Right kidney (tissue), 9 donors: ENCODE data around the gene CD151.
A peak's percentile ranks its signal among the peaks of the same experiment; 100 is the strongest.

Experiments
- DNase-seq: peaks from one replicate; pipeline ENCODE4 v3.0.0-alpha.2; 2016
- long read RNA-seq, 8 donors: transcript quantifications; one replicate each; lab custom pipeline, GENCODE V29; 2026

The CD151 gene
- long read RNA-seq, donor 1, transcript CD151-201 (9 exons, 1,545 nt): minor isoform, 12 of 757 reads
- long read RNA-seq, donor 1, transcript CD151-202 (9 exons, 1,658 nt): major isoform, 74 of 757 reads
- long read RNA-seq, donor 1, transcript CD151-203 (8 exons, 1,486 nt): minor isoform, 72 of 757 reads
- long read RNA-seq, donor 1, partial matches to known transcripts: 577 of 757 reads
- long read RNA-seq, donor 1, other reads (novel, unspliced or antisense): 19 of 757 reads
- long read RNA-seq, donor 2, transcript CD151-203 (8 exons, 1,486 nt): minor isoform, 32 of 112 reads
- long read RNA-seq, donor 2, transcript CD151-202 (9 exons, 1,658 nt): major isoform, 35 of 112 reads
- long read RNA-seq, donor 2, transcript CD151-201 (9 exons, 1,545 nt): minor isoform, 9 of 112 reads
- long read RNA-seq, donor 2, partial matches to known transcripts: 35 of 112 reads
- long read RNA-seq, donor 2, other reads (novel, unspliced or antisense): 0 of 112 reads
- long read RNA-seq, donor 3, transcript CD151-203 (8 exons, 1,486 nt): major isoform, 34 of 104 reads
- long read RNA-seq, donor 3, transcript CD151-202 (9 exons, 1,658 nt): minor isoform, 17 of 104 reads
- long read RNA-seq, donor 3, transcript CD151-201 (9 exons, 1,545 nt): minor isoform, 5 of 104 reads
- long read RNA-seq, donor 3, partial matches to known transcripts: 35 of 104 reads
- long read RNA-seq, donor 3, other reads (novel, unspliced or antisense): 6 of 104 reads
- long read RNA-seq, donor 4, transcript CD151-201 (9 exons, 1,545 nt): minor isoform, 8 of 120 reads
- long read RNA-seq, donor 4, transcript CD151-202 (9 exons, 1,658 nt): minor isoform, 35 of 120 reads
- long read RNA-seq, donor 4, transcript CD151-203 (8 exons, 1,486 nt): major isoform, 39 of 120 reads
- long read RNA-seq, donor 4, partial matches to known transcripts: 27 of 120 reads
- long read RNA-seq, donor 4, other reads (novel, unspliced or antisense): 8 of 120 reads
- long read RNA-seq, donor 5, transcript CD151-201 (9 exons, 1,545 nt): minor isoform, 10 of 658 reads
- long read RNA-seq, donor 5, transcript CD151-202 (9 exons, 1,658 nt): major isoform, 42 of 658 reads
- long read RNA-seq, donor 5, transcript CD151-203 (8 exons, 1,486 nt): minor isoform, 40 of 658 reads
- long read RNA-seq, donor 5, partial matches to known transcripts: 69 of 658 reads
- long read RNA-seq, donor 5, other reads (novel, unspliced or antisense): 495 of 658 reads
- long read RNA-seq, donor 6, transcript CD151-201 (9 exons, 1,545 nt): minor isoform, 6 of 150 reads
- long read RNA-seq, donor 6, transcript CD151-202 (9 exons, 1,658 nt): minor isoform, 42 of 150 reads
- long read RNA-seq, donor 6, transcript CD151-203 (8 exons, 1,486 nt): major isoform, 54 of 150 reads
- long read RNA-seq, donor 6, partial matches to known transcripts: 32 of 150 reads
- long read RNA-seq, donor 6, other reads (novel, unspliced or antisense): 12 of 150 reads
- long read RNA-seq, donor 7, transcript CD151-202 (9 exons, 1,658 nt): minor isoform, 45 of 183 reads
- long read RNA-seq, donor 7, transcript CD151-201 (9 exons, 1,545 nt): minor isoform, 8 of 183 reads
- long read RNA-seq, donor 7, transcript CD151-203 (8 exons, 1,486 nt): major isoform, 64 of 183 reads
- long read RNA-seq, donor 7, partial matches to known transcripts: 50 of 183 reads
- long read RNA-seq, donor 7, other reads (novel, unspliced or antisense): 12 of 183 reads
- long read RNA-seq, donor 8, transcript CD151-202 (9 exons, 1,658 nt): minor isoform, 42 of 192 reads
- long read RNA-seq, donor 8, transcript CD151-201 (9 exons, 1,545 nt): minor isoform, 7 of 192 reads
- long read RNA-seq, donor 8, transcript CD151-203 (8 exons, 1,486 nt): major isoform, 51 of 192 reads
- long read RNA-seq, donor 8, partial matches to known transcripts: 81 of 192 reads
- long read RNA-seq, donor 8, other reads (novel, unspliced or antisense): 9 of 192 reads

DNA sequence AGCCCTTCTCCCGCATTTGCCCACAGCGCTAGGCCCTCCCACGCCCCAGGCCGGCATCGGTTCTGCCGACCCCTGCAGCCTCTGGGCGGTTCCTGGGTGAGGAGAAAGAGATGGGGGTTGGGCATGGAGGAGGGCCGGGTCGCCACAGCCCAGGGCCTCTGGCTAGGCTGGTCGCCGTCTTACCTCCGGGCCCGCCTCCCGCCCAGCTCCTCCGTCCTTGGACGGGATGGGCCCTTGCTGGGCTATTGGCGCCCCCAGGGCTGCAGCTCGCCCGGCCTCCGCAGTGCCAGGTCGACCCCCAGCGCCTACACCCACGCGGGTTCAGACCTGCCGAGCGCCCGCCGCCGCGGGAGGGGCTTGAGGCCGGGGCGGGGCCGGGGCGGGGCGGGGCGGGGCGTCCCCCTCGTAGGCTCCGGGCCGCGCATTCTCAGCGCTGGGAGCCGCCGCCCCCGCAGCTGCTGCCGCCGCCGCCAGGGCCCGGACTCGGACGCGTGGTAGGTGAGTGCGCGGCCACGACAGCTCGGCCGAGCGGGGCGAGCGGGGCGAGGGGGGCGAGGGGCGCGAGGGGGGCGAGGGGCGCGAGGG lies at the start of gene CD151:
Gene CD151 (plus strand): TSS at position 424 of the 585 bp plus-strand sequence. CDS start 3,118 bp downstream, outside the sequence.
- DNase-seq: peak; percentile 85

DNA sequence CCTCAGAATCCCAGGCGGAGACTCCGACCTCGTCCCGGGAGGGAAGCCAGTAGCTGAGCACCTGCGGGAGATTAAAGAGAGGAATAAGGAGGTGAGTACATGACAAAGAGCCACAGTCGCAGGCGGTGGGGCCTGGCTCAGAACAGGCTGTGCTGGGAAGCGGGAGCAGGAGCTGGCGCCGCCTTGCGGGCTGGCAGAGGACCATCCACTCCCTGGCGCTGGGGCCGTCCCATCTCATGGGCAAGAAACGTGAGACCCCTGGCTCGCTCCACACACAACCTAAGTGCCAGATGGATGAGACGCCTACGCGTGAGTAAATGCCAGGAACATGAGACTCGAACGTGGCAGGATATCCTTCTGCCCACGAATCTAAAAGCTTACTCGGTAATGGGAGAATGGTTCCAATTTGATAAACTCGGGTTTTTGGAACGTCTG lies 49.2 kb upstream of the CD151 start:
- peak; percentile 65 for DNase-seq

DNA sequence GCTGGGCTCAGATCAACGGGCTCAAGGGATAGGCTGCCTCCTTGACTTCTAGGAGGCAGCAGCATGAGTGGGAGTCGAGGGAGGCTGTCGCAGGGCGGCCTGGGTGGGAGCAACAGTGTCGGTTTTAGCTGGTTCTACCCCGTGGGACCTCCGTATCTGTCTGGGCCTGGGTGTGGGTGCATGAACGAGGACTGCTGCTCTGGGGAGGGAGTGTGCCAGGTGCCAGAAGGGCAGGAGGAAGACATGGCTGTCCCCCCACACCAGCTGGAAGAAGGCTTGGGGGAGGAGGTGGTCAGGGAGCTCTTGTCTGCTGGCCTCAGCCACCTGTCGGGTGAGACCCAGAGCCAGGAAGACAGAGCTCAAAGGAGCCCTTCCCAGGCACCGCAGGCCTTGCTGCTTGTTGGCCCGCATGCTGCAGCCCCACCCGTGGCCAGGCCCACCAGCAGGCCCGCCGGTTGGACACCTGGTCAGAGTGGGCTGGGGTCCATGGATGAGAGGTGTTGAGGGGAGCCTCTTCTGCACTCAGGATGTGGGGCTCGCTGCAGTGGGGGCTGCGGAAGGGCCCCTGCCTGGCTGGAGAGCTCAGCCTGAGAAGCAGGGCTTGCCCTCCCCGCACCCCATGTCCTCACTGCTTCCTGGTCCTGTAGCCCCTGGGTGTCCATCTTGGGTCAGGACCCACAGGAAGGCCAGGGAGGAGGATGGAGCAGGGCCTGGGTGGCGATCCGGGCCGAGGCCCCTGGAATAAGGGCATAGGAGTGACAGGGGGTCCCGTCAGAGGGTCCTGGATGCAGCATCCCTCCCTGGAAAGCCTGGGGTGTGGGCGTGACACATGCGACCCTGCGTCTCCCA lies 46.3 kb upstream of the CD151 start:
- DNase-seq: no peak

DNA sequence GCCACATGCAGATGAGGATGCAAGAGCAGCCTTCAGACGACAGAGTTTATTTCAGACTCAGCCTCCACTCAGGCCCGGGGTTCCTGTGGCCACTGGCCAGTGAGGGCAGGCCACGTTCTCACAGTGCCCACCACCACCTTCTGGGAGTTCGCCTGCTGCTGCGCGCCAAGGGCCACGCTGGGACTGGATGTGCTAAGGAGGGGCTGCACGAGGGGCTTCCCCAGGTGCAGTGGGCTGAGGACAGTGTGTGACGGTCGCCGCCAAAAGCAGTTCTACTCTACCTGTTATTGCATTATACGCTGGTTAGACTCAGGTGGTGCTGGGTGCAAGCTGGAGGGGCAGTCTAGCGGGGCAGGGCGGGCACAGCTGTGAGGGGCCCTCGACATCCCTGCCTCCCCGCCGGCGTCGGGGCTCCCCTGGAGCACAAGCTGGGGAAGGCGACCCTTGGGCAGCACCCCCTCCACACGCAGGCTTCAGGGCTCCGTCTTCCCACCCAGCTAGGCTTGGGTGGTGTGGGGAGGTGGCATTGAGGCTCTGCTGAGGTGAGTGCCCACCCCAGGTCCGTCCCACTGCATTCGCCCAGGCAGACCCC lies 45.6 kb upstream of the CD151 start:
- no peak for DNase-seq

DNA sequence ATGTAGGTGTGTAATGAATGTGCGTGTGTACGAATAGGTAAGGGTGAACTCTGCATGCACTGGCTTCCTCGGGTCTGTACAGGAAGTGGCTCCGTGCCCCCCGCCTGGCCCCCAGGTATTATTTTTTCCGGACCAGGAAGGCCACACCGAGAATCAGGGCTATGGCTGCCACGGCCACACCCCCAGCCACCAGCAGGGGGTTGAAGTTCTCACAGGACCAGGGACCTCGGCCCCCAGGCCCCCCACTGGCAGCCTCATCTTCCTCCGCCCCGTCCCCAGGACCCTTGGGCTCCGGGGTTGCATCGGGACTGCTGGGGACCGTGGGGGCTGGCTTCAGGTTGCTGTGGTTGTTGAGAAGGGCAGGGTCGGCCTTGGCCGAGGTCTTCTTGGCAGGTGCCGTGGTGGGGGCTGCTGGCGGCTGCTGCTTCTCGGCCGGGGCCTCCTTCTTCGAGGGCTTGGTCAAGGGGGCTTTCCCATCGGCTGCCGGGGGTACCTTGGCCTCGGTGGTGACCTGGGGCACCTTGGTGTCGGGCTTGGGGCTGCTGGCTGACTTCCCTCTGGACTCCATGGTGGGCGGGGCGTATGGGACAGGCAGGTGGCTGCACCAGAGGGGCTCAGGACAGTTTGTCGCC lies 44.6 kb upstream of the CD151 start:
- DNase-seq: no peak

DNA sequence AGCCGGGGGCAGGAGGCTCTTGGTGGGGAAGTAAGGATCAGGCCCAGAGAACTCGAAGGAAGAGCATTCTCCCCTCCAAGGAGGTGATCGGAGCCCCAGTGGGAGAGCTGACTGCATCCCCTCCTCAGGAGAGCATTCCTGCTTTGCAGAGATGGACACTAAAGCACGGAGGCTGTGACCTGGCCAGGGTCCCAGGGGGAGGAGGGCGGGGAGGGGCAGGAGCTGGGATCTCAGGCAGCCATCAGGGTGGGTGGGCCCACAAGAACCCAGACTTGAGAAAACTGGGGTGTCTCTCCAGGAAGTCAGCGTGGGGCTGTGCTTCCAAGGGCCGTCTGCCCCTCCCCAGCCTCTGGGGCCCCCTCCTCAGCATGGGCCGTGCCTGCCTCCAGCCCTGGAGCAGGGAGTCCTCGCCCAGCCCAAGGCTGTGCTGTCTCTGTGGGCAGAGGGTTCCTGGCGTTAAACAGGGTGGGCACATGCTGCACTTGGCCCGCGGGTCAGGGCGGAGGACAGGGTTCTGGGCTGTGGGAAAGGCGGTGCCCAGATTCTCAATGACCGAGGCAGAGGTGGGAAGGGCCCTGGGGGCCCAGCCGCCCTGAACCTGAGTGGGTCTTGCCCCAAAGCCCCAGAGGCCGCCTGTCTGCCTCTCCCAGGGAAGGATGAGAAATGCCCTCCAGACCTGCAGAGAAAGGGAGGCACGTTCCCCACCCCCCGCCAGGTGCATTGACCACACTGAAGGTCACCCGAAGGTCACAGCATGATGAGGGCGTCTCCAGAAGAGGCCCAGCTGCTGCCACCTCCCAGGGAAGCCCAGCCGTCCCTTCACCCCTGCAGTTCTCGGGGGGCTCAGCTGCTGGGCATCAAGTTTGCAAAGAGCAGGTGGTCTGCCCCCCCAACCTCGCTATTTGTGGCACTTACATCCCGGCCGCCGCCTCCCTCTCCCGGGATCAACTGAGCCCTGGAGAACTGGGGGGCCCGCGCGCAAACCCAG lies 43.5 kb upstream of the CD151 start:
- DNase-seq: no peak

DNA sequence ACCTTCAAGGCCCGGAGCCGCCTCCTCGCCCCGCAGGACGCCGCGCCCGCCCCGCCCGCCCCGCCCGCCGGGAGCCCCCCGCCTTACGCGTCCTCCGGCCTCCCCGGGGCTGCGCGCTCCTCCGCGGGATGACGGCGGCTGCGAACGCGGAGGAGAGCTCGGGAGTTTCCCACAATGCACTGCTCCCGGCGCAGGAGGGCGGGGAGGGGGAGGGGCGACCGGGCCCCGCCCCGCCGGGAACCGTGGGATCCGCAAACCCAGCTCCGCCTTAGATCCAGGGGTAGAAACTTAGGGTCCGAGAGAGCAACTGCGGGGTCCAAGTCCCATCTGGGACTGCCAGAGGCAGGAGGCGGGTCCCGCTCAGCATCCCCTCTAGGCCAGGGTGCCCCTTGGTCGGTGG lies 42.8 kb upstream of the CD151 start, which contains the start of gene CEND1:
Gene CEND1 (minus strand): TSS at position 148 of the 400 bp plus-strand sequence. CDS start 1,514 bp downstream, outside the sequence.
- DNase-seq: no peak

DNA sequence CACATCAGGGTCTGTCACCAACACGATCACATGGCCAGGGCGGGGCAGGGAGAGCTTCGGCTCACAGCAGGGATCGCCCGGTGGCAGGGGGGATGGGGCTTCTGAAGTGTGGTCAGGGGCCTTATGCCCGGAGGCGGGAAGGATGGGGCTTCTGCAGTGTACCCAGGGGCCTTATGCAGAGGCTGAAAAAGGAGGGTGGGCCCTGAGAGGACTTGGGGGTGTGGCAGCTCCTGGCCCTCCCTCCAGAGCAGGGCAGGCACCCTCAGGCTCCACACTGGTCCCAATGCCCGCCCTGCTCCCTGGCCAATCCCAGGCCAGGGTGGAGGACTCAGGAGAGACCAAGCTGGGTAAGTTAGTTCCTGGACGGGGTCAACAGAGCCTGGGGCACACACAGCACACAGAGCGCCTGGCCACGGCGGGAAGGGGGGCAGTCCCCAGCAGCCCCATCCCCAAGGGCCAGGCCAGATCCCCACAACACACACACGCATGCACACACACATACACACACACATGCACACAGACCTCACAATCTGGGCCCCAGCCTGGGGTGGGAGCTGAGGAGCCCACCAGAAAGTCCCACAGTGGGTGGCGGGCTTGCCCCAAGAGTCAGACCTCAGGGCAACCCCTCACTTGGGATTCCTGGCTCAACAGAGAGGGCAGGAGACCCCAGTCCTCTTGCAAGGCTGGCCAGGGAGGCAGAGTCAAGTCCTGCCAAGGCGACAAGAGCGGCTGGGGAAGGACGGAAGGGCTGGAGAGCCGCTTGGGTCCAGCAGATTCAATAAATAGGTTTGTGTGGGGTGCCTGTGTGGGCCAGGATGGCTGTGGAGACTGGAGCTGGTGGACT lies 41.8 kb upstream of the CD151 start:
- DNase-seq: no peak

DNA sequence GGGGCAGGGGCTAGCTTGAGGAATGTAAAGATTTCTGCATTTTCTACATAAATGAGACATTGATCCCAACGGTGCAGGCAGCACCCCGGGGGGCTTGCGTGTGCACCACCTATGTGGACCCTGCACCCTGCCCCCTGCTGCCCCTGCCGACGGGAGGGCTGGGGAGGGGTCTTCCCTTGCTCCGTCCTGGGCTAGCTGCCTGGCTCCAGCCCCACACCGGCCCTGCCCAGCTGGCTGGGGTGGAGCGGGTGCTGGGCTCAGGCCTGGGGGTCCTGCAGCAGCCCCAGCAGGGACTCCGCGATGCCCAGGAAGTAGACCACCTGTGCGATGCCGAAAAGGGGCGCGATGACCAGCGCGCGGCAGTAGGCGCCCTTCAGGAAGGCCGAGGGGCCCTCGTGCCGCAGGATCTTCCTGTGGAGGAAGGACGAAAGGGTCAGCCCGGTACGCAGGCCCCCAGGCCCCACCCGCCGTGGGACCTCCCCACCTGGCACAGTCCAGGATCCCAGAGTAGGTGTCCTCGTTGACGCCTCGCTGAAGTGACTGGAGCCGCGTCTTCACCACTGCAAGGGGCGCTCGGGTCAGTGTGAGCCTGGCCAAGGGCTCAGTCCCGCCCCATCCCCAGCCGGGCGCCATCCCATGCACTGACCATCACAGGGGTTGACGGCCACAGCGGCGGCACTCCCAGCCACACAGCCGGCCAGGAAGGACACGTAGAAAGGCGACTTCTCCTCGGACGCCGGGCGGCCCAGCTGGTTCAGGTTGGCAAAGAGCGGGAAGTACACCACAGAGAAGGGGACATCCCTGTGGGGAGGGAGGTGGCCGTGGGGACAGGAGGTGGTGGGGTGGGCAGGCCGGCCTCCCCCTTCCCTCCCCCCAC lies 40.9 kb upstream of the CD151 start:
- no peak for DNase-seq

DNA sequence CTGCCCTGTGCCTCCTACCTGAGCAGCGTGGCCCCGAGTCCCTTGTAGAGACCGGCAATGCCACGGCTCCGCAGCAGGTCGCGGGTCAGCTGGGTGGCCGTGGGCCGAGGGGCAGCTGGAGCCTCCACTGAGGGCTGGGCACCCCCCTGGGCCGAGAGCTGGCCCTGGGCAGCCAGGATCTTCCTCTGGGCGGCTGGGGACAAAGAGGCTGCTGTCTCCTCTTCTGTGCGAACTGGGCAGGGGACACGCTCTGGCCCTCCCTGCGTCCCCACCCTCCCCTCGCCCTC lies 40.3 kb upstream of the CD151 start:
- no peak for DNase-seq

DNA sequence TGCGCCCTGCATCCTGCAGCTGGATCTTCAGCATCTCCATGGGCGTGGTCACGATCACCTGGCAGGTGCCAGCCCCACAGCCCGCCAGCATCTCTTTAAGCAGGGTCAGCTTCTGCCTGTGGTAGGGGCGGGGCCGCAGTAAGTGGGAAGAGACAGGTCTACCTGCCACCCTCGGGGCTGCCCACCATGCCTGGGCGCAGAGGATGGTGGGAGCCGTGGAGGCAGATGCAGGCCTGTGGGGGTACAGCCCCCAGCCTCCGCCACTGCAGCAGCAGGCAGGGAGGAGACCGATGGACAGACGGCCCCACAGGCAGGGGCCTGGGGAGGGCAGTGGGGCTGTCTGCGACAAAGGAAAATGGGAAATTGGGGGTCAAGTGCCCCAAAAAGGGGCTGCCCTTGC lies 39.9 kb upstream of the CD151 start:
- no peak for DNase-seq

DNA sequence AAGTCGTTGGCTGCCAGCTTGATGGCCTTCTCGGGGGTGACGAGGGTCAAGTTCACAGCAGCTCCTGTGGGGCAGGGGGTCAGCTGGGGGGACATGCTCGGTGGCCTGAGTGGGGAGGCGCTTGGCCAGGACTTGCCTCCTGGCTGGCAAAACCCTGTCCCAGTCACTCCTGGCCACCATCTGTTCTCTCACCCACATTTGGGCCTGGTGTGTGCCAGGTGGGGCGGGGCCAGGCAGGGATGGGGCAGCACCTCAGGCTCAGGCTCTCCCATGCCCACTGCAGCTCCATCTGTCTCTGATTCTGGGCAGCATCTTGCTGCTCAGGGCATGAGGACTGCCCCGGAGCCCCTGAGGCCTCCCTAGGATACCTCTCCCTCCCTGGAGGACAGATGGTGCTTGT lies 39.2 kb upstream of the CD151 start:
- no peak for DNase-seq

DNA sequence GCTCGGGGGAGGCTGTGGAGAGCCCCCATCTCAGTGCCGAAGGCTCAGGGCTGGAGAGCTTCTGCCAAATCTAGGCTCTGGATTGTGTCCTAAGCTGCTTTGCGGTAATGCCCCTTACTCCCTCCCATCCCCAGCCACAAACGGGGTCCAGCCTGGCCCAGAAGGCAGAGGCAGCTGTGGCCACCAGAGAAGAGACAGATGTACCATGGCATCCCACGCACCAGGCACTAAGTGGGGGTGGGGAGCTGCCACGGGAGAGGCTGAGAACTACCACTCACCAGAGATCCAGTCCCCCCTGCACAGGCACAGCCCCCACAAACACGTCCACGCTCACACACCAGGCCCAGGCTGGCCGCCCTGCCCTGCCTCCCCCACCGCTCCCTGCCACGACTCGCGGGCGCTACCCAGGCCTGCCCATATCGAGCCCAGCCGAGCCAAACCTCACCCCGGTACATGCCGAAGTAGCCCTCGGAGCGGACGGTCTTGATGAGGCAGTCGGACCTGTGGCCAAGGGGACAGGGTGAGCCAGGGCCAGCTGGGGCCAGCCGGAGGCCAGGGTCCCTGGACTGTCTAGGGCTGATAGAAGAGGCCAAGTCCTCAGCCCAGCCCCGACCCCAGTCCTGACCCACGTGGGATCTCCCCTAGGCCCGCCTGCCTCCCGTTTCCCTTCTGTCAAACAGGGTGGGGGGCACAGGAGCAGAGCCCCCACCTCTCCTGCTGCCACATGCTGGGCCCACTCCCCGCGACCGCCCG lies 38.6 kb upstream of the CD151 start:
- DNase-seq: no peak

DNA sequence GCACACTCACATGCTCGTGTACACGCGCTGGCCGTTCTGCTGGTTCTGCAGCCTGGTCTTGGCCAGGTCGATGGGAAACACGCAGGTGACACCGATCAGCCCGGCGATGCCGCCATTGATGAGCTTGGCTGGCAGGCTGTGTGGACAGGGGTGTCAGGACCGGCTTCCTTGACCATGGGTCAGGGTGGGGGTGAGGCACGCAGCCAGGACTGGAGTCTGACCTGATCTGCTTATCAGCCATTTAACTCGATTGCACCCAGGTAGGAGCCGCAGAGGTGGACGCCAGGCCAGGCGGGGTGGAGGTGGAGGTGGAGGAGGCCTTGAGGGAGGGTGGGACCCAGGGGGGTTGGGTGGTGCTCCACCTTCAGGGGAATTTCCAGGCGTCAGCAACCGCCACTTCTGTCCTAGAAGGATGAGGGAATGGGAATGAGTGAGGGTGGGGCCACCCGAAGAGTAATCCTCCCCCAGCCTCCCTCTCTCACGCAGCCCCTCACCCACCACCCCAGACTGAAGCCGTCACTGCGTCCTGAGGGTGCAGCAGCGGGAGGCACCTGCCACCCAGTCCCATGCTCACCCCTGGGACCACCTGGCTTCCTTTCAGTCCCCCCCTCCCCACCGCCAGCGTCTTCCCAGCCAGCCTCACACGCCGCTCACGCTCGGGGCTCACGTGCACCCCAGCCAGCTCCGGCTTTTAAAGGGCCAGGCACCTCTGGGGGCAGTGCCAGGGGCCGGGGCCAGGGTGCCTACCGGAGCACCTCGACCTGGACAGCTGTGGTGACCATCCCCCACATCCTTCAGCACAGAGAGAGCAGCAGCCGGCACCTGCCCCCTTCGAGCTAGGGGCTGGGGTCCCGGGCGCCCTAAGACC lies 37.8 kb upstream of the CD151 start:
- DNase-seq: no peak
